HuH-7.5 (cell line): Measurements from ENCODE around the gene CREB5.

Experiments used
- DNase-seq: peaks from one replicate; pipeline ENCODE4 v3.0.0; 2011; ENCODE audit warnings: low spot score

Gene CREB5

DNA sequence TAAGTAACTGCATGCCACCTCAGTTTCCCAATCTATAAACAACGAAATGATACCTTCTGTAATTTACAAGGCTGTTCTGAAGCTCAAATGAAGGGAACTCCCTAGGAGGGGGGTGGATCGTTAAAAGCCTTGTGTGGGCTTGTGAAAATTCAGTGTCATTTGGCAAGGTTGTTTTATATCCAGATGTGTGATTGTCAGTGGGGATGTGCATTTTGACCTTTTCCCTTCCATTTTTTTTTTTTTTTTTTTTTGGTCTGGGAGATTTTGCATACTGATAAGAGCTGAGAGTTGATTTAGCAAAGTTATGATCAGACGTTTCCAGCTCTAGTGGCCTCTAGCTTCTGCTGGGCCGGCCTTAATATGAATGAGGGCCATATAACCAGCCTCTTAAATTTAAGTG is 22.8 kb downstream of the CREB5 start:
- no peak for DNase-seq

DNA sequence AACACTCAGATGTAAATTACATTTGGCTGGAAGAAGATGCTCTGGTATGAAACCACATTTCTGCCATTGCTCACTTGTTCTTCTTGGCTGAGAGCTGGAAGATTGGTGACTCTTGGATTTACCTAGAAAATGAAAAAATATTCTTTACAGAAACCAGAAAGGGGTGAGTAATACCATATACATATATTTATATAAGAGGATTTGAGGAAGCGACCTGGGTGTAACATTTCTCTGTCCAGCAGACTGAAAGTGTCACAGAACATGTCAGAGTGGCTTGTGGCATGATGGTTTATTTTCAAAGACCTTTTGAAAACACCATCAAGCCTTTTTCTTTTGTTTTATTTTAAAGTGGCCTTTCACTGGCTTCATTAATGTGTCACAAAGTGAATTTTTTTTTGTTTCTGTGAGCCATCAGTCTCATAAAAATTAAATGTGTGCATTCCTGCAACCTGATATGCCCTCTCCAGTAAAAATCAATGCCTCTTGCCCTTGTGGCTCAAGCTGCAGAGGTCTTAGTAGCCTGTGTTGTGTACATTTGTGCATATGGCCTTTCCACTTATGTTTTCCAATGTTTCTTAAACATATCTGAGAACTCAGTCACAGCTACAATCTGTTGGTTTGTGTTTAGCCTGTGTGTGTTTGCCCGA is 23.5 kb downstream of the CREB5 start:
- no peak for DNase-seq

DNA sequence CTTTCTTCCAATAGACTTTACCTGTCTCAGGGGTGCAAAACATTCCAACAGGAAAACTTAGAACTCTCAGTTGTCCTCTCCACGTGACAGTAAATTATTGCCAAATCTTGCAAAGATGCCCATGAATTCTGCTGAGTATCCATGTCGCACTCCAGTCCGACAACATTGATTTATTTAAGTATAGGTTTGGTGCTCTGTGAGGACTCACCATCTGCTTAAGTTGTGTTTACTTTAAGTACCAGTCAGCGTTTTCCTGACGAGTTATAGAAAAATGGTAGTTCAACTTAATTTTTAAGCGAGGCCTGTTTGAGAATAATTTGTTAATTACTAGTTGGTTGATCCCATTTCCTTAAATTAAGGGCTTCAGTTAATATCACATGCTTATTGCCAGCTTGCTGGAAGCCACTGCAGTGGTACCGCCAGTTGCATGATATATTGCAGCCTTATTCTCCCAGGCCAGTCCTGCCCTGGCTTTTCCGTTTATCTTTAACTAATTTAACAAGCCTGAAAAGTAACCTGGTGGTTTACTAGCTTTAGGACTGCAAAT is 27.8 kb downstream of the CREB5 start:
- no peak for DNase-seq

DNA sequence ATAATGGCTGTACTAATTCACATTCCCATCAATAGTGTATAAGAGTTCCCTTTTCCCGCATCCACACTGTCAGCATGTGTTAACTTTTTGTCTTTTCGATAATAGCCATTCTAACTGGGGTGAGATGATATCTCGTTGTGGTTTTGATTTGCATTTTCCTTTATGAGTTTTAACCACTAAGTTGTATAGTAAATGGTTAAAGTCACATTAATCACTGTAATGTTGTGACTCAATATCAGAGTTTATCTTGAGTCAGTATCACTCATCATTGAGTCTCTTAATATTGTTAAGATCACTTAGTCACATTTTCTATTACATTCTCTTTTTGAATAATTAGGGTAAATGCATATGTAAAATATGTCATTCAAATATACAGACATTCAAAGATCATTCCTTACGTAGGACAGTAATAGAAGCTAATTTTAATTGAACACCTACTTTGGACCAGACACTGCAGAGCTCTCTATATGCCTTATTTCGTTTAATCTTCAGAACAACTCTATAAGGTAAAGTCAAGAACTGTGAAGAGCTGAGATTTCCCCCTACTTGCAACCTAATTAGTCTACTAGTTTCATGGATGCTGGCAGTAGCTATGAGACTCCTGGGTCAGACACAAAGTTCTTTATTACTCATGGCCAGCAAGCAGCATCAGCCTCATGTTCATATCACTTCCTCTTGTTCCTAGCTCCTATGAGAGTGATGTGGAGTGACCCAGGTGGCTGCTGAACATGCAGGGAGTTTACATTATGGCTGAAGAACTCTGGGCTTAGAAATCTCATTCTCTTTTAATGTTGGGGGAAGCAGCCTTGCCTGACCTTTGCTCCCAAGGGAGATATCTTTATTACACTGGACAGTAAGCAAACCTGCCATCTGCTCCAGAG is 30.5 kb downstream of the CREB5 start:
- no peak for DNase-seq

DNA sequence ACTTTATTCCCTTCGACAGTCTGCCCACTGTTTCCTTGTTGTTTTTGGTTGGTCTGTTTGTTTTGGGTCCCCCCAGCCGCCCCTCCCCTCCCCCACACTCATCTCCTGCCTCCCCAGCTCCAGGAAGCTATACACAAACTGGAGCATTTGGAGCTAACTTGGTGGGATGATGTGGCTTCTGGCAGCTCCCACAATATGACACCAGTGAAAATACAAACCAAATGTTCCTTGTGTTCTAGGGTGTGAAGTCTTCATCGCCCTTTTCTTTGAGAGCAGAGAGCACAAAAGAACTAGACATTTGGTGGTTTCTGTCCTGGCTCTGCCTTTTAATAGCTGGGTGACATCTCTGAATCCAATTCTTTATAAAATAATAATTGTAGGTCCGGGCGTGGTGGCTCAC is 33.8 kb downstream of the CREB5 start:
- no peak for DNase-seq

DNA sequence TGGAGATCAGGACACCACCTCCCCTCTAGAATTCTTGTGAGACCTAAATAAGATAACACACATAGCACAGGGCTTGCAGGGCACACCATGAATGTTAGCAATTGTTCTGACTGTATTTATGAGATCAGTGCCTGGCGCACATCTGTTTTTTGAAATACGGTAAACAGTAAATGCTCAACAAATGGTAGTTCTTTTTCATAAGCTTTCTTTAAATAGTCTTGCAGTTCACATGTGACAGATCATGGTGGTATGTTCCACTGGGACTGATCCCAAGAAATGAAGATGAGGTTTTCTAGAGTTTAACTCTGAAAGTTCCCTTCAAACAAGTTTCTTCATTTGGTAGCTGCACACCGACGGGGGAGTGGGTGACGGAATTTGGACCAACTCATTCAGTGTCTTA is 34.8 kb downstream of the CREB5 start:
- DNase-seq, result no peak

DNA sequence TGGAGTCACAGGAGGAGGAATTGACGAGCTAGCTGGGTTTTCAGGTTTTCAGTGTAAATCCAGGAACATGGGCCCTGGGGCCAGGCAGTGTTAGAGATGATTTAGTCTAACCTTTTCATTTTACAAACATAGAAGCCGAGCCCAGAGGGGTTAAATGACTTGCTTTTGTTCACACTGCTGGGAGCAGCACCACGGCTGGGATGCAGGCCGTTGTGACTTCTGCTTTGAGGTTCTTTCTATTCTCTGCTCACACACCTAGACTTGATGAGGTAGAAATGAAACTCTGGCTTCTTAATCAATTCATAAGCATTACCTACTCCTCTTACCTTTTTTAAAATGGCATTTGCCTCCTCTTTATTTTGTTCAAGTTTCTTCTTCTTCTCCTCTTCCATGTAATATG is 36.4 kb downstream of the CREB5 start:
- DNase-seq, result no peak

DNA sequence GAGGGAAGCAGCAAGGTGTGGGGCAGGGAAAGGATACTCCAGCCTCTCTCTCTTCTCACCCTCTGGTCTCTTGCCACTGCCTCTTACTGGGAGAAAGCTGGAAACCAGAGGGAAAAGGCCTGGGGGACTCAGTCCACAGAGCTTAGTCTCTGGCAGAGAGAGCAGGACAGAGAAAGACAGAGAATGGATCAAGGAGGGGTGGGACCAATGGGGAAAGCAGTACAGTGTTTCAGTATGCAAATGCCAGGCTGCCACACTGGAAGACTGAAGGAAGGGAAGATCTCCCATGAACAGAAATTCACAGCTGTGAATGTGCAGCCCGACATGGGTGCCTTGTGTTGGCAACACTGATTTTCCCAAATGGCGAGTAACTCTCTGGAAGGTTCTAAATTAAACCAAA is 40.4 kb downstream of the CREB5 start:
- no peak for DNase-seq

DNA sequence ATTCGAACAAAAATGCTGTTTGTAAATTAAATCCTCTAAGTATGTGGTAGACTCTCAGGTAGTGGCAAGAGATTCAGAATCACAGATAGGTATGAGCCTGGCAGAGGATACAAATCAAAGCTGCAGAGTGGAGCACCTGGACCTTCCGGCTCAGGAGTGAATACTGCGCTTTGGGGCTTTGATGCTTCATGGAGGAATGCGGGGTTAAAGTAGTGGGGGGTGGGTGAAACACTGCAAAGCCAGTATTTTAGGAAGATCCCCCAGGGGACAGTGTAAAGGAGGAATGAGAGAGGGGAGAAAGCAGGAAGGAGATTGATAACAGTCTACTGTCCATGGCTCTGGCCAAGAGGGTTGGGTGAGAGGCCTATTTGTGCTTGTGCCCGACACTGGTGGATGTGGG is 43.2 kb downstream of the CREB5 start:
- DNase-seq, result no peak

DNA sequence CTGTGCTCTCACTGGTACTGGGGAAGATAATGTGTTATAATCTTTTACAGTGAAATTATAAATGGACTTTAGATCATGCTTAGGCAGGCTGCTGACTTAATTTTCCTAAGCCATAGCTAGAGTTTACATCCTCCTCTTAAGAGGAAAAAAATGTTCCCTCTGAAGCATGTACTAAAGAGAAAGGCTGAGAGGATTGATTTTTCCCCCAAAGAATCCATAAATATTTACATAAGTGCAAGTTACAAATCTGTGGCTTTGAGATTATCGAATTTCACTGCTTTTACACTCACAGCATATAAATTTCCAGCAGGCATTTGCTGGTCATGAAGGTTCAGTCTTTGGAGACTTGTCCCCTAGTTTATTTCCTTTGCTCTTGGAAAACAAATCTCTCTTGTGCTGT is 43.7 kb downstream of the CREB5 start:
- DNase-seq, result no peak

DNA sequence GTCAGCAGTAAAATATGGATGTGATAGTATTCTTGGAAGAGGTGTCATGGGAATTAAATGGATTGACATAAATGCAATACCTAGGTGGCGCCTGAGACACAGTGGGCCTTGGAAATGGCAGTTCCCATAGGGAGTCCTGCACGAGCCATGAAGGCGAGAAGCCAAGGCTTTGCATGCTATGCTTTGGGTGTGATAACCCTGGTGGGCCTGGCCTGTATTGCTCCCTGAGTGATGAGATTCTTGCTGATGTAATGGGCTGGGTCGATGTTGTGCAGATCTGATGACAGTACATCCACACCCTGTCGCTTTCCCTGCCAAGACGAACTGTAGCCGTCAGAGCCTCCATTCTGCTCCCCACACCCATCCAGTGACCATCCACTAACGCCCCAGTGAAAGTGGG is 46.4 kb downstream of the CREB5 start:
- no peak for DNase-seq

DNA sequence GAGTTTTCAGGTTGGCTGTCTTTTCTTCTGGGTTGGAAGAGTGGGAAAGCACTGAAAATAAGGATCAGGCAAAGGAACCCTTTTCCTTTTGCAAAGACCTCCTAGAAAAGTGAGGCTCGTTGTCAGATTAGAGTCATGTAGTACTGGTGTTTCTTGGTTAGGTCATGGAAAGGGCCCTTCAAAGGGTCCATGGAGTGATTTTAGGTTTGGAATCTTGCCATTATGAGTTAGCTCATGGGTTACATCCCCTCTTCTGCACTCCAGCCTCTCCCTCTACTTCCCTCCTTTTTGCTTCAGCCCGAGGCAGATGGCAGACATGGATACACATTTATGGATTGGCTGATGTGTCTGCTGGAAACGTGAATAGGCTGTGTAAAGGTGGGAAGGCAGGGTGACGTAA is 47.0 kb downstream of the CREB5 start:
- DNase-seq, result no peak

DNA sequence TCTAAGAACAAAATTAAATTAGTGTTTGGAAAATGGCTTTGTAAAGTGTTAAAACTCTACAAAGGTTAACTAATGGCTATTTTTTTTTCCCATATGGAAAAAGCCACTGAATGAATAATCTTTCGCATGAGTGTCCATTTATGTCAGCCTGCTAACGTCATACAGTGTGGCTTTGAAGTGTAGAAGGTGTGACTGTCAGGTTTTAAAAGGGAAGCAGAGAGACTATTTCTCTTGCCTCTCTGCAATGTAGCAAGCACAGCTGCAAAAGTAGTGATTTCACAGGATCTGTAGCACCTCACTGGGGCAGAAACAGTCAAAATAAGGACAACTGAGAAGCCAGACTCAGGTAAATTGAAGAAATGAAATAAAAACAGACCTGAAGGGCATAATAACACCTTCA is 53.4 kb downstream of the CREB5 start:
- no peak for DNase-seq

DNA sequence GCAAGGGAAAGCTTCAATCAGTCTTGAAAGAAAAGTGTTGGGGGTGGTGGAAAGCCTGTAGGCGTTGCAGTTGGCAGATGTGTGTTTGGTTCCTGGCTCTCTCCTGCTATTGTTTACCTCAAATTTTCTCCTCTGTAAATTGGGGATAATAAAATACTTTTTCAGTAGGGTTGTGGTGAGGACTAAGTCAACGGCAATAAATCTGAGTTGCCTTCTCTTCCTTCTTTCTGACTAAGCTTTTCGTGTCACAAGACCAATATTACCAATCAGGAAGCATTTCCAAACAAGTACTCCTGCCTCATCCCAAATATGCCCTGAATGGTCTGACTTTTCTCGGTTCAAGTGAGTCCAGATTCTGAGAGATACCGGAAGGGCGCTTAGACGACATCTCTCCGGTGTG is 54.0 kb downstream of the CREB5 start:
- DNase-seq, result no peak

DNA sequence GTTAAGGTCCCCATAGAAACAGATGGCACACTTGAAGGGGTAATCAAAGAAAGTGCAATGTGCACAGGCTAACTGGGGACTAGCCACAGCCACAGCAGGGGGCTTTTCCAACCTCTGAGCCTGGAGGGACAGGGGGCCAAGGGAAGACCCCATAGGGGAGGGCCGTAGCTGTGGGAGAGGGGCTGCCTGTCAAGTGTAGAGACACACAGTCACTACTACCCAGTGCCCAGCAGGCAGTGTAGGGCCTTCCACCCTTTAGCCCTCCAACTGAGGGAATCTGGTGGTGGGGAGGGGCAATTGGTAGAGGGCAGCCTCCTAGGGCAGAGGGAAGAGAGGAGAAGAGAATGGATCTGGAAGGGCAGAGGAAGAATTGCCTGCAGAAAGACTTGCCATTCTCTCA is 54.6 kb downstream of the CREB5 start:
- no peak for DNase-seq

DNA sequence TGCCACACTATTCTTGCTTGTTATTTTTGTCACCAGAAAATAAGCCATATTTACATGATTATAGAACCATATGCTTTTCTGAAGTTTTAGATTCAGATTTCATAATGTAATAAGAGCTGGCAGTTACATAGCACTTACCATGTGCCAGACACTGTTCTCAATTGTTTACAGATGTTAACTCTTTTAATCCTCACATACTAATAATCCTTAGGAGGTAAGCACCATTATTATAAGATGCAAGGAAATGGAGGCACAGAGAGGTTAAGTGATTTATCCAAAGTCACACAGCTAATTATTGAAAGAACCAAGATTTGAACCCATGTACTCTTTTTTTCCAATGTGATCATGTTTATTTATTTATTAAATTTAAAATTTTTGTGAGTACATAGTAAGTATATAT is 57.2 kb downstream of the CREB5 start:
- DNase-seq, result no peak

DNA sequence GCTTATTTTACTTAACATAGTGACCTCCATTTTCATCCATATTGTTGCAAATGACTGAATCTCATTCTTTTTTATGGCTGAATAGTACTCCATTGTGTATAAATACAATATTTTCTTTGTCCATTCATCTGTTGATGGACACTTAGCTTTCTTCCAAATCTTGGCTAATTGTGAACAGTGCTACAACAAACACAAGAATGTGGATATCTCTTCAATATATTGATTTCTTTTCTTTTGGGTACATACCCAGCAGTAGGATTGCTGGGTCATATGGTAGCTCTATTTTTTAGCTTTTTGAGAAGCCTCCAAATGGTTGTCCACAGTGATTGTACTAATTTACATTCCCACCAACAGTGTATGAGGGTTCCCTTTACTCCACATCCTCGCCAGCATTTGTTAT is 58.0 kb downstream of the CREB5 start:
- DNase-seq, result no peak

DNA sequence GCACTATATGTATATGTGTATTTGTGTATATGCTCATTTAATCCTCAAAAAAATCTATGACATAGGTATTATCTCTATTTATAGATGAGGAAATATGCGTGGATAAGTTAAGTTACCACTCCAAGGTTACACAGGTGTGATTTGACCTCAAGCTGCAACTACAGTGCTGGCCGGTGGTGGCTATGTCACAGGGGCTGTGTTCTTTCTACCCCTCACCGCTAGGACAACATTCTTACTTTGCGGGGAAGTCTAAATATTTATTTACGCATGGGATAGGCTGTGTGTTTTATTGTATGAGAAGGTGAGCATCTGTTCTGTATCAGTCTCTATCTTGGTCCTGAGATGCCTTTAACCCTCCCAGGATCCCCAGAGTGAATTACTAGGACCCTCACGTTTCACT is 60.0 kb downstream of the CREB5 start:
- DNase-seq, result no peak

DNA sequence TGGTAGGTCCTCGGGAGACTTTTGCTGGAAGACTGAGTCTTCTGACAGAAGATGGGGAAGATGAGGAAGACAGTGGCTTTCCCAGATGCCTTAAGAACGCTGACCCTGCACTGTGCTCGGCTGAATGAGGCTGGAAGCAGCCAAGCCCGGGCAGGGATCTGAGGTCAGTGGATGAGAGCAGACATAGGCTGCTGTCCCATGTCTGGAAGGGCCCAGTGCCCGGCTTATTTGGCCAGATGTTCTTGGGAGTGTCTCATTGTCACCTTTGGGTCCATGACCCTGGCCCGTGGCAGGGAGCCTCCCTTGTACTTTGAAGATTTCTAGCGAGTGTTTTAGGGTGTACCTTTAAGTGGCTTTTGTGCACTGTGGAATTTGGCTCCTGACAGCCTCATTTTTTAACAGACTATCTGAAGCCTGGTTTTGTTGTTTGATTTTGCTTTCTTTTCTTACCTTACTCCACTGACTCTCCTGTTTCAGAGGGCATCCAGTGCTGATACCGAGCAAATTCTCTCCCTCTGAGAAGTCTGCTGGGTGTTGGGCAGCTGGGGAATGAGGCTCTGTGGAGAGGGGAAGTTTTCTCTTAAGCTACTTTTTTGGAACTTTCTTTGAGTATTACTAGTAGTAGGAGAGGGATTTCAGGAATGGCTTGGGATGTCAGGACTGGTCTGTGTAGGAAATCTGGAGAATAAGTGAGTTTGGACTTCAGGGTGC is 61.4 kb downstream of the CREB5 start:
- no peak for DNase-seq

DNA sequence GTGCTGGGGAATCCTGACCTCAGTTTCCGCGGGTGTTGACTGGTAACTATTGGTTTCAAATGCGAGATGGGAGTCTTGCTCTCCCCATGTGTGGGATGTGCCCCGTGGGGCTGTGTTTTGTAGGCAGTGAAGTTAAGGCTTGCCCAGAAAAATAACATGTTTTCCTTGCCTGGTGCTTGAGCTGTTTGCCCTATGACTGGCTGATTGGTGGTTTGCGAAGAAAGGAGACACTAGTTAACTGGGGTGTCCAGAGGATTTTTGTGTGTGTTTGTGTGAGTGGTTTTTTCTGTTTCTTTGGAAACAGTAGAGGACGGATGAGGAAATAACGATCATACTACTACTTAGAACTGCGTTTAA is 61.9 kb downstream of the CREB5 start:
- no peak for DNase-seq

DNA sequence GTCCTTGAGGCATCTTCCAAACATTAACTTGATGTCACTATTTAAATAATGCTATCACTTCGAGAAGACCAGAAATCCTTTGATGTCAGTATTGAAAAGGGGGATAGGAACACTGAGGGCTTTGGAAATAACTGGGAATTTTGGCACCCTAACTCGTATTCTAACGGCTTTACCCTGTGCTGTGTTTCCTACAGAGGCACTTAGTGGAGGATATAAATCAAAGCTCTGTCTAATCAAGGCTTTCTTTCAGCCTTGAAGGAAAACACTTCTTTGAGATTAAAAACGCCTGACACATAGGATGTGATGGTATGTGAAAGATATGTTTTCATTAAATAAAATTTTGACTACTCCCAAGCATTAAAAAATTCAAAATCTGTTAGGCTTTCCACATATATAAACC is 62.3 kb downstream of the CREB5 start:
- no peak for DNase-seq

DNA sequence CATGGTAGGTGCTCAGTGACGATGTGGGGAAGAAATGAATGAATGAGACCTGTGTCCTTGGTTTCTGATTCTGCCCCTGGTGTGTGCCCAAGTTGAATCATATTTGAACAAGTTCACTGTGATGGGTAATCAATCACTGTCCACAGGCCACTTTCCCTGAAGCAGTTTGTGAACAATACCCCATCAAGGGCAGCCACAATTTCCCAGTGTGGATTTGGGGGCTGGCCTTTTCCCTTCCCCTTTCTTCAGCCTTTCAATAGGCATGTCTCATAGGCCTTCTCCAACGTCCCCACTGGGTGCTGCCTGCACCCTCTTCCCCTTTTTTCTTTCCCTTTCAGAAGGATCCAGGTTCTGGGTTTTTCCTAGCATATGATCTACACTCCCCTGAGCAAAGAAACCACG is 64.7 kb downstream of the CREB5 start:
- DNase-seq, result no peak

DNA sequence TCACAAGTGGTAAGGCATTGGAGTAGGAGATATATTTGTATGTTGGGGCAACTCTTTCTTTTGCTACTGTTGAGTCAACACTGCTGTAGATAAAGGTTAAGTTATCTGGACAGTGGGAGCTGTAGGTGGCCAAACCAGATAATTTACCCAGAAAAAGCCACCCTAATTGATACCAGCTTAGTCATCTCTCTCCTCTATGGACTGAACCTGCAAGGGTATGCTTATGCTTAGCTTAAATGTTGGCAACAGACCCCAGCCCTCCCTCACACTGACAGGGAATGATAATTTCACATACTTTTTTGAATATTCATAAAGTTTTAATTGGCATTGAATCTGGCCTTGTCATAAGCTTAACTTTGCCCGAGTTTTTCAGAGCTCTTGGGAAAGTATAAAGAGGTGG is 66.3 kb downstream of the CREB5 start:
- no peak for DNase-seq
